CD4-positive, alpha-beta T cell treated with Interleukin-10 for 1 hour (primary cell): ENCODE data around the gene B4GALT5.
A peak's percentile ranks its signal among the peaks of the same experiment; 100 is the strongest.

Source experiments
- DNase-seq: peaks from one replicate; pipeline ENCODE4 v3.0.0-alpha.2; 2020

The B4GALT5 gene

DNA sequence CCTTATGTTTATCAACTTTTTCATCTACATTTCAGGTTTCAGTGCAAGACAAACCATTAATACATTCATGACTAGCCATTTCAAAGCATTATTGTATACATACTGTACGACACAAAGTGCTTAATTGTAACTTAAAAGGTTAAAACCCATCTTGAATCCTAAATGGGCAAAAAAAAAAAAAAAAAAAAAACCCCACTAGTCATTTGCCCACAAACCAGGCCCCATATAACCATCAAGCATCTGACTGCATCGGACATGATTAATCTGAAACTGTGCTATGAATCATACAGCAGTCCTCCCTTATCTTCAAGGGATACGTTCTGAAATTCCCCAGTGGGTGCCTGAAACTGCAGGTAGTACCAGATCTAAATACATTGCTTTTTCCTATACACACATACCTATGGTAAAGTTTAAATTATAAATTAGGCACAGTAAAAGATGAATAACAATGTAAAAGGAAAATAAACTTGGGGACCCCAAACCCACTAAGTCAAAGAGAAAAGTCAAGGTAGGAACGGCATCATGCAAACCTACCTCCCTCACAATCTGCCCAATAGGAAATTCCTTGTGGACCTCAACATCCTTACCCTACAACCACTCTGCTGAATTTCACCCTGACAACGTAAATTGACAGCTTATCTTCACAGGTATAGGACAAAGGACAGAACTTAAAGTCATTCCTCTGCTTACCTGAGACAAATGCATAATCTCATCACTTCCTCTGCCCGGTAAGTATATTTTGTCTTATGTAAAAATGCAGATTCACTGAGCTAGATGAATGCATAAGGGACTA, 14.3 kb downstream of the B4GALT5 start:
- peak; percentile 45 for DNase-seq

DNA sequence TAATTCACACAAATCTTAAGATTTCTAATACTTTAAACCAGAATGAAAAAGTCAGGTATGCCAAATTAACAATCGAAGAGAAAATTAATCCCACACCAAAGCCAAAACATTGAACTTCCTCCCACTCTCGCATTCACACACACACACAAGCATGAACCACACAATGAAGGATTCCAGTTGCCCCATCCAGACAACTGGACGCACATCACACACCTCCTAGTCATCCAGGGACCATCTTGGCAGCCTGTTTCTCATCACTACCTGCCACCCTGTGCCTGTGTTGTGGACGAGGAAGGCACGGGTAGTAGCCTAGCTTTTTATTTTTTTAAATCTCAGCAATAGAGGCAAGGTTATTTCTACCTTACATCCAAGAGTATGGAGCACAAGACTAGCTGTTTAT, 15.2 kb downstream of the B4GALT5 start:
- no peak for DNase-seq

DNA sequence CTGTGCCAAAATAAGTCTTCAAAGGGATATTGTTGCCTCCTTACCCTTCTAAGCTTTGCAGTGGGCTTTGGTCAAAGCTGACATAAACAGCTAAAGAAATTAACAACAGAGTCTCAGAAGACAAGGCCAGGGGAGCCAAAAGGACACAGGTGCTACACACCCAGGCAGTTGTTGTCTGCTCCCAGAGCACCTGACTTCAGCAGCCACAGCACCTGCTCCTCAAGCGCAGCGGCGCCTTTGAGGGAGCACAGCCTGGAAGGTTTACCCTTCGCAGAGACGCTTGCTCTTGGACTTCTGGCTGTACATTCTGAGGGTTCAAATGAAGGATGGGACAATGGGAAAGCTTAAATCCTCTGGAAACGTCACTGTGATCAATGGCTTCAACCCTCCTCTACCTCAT, 16.6 kb downstream of the B4GALT5 start:
- no peak for DNase-seq

DNA sequence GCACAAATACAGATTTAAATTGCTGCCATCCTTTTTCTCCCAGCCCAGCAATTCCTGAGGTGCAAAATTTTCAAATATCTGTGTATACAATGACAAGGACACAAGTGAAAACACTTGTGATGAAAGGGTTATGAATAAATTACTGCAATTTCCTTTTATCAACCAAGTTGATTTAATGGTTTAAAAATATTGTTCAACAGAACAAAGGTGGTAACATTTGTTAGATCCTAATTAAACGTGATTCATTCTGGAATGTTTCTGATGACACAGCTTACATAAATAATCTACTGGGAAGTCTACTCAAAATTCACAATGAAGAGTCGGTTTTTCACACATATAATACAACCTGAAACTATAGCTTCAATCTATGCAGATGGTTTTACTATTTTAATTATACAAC, 17.1 kb downstream of the B4GALT5 start:
- DNase-seq = no peak

DNA sequence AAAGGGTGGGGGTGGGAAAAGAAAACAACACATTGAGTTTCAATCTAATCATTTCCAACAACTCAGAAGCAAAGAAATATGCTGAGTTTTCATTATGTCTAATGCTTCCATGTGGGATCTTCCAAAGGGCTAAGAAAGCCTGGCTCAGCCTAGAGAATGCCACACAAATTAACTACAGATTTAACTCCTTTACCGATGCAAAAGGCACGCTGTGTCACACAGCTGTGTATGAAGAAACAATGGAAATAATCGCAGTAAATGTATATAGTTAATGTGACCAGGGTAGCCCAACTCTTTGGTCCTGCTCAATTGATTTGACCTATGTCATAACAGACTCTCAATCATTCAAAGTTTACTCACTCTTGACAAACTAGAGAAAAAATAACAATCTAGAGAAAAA, 17.8 kb downstream of the B4GALT5 start:
- DNase-seq = no peak

- no peak for DNase-seq
Observed at GRCh38 chr20:49694450-49695071, 19.1 kb downstream of the B4GALT5 start.

GRCh38 chr20:49693435-49694171, 20.1 kb downstream of the B4GALT5 start:
- DNase-seq = no peak

GRCh38 chr20:49692941-49693340, 20.7 kb downstream of the B4GALT5 start:
- DNase-seq = no peak

DNA sequence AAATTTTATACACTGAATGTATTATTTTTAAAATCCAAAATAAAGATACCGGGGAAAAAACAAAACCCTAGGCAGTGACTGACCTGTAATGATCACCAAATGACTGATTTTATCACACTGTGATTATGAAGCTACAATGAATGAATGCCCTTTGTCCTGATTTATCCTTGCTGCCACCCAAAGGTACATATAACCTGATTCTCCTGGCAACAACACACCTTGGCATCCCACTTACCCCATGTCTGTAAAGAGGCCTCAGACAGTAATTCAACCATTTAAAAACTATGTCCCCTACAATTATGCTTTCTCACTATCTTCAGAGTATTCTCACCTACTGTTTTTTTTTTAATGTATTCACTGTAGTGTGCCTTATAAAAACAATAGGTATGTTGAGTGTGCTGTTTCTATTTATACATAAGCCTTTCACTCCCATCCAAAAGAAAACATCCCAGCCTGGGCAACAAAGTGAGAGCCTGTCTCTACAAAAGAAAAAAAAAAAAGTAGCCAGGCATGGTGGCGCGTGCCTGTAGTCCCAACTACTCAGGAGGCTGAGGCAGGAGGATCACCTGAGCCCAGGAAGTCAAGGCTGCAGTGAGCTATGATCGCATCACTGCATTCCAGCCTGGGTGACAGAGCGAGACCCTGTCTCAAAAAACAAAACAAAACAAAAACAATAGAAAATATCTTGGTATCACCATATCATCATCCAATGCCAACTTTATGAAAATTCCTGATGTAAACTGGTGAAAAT, 21.7 kb downstream of the B4GALT5 start:
- DNase-seq = no peak

GRCh38 chr20:49690899-49691620, 22.6 kb downstream of the B4GALT5 start:
- no peak for DNase-seq

DNA sequence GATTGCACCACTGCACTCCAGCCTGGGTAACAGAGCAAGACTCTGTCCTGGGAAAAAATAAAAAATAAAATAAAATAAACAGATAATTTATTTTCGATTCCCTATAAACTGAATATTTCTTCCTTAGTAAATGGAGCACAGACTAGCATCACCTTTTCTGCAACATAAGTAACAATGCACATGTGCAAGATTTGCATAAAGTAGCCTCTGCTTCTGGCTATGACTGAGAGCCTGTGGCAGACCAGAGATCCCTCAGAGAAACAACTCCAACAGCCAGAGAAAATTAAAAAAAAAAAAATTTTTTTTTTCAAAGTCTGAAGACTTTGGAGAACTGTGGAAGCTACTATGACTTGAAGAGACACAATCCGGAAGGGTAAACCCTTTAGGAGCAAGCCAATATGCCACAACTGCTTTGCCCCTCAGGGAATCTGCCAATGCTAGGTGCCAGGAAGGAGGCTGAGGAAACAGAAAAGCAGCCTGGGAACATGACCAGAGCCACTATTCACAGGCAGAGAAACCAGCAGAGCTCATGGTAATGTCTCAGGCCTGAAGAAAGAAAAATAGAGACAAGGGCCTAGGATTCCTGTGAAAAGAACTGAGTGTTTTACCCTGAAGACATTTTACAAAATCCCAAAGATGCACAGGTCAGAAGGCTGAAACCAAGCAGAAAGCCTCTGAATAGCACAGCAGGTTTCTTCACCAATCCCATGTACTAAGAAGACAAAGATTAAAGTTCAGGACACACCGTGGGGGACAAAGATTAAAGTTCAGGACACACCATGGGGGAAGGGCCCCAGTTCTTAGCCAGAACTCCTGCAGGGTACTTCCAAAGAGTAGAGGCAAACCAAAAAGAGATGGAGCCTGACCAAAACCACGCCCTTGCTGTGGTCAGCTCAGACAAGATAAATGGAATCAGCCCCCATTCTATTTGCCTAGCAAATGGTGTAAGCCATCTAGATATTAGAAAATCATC, 25.8 kb downstream of the B4GALT5 start:
- DNase-seq = no peak

GRCh38 chr20:49685809-49686208, 27.9 kb downstream of the B4GALT5 start:
- DNase-seq = no peak

DNA sequence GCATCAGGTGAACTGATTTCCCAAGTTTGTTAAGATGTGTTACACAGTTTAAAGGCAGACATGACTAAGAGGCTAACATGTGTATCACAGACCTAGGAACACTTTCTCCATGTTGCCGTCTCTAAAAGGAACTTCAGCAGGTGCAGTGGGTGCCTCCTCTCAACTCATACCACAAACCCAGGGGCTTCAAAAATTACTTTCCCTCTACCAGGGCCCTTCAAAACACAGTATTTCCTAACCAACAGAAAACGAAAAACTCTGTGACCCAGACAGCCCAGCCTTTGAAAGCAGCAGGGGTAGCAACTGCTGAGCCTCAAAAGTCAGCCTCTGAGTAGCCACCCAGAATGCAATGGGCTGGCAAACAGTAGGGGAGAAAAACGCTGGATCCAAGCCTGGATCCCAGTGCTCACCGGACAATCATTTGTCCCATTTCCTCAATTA, 28.5 kb downstream of the B4GALT5 start:
- no peak for DNase-seq

GRCh38 chr20:49684335-49684997, 29.2 kb downstream of the B4GALT5 start:
- DNase-seq = no peak

GRCh38 chr20:49682798-49683197, 30.9 kb downstream of the B4GALT5 start:
- DNase-seq = no peak

DNA sequence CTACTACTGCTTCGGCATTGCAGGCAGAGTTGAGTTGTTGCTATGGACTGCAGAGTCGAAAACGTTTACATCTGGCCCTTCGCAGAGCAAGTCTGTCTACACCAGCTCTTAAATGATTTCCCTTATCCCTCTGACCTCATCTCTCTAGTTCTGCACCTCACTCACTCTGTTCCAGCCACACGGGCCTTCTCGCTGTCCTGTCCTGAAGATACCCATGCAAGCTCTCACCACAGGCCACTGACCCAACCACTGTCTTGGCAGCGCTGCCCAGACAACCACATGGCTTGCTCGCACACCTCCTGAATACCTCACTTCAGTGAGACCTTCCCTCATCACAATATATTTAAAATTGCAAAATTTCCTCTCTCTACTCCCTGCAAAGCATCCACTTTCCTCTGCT, 31.4 kb downstream of the B4GALT5 start:
- no peak for DNase-seq

- no peak for DNase-seq
Observed at GRCh38 chr20:49681850-49682216, 31.8 kb downstream of the B4GALT5 start.

DNA sequence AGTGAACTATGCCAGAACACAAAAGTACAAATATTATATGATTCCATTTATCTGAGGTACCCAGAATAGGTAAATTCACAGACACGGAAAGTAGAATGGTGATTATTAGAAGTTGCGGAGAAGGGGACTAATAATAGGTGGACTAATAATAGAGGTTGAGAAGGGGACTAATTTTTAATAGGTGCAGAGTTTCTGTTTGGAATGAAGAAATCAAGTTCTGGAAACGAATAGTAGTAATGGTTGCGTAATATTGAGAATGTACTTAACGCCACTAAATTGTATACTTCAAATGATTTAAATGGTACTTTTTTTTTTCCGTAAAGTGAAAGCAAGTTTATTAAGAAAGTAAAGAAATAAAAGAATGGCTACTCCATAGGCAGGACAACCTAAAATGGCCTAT, 33.2 kb downstream of the B4GALT5 start:
- no peak for DNase-seq

GRCh38 chr20:49679634-49680033, 34.0 kb downstream of the B4GALT5 start:
- no peak for DNase-seq
